SK-MEL-5 (cell line): ENCODE results near the gene PREPL. TPM values are rescaled to one million over a fixed set of nuclear protein-coding genes. Genes with fewer than 3 reads are reported as not detected.
A peak's percentile ranks its signal among the peaks of the same experiment; 100 is the strongest.

Experiments used
- DNase-seq: peaks from one replicate; pipeline ENCODE4 v3.0.0-alpha.2; 2016; ENCODE audit warnings: low read depth, low spot score
- in situ Hi-C: cut with HindIII; loops from 2 replicates; pipeline ENCODE4 v1.10.0; 2016; ENCODE audit warnings: low sequenced_read_pairs, high pct_unique_total_duplicates, low pct_unique_long_range_greater_than_20kb
- total RNA-seq: library from RNA; depleted of rRNA; stranded (reverse); fragments of >200 nt; shearing (Covaris generic); gene quantifications from 2 replicates; pipeline ENCODE4 v1.2.3, GENCODE V29; 2014; rRNA removed

PREPL gene
- total RNA-seq, 1 experiment from 2014 or later, result 72.5 TPM

DNA sequence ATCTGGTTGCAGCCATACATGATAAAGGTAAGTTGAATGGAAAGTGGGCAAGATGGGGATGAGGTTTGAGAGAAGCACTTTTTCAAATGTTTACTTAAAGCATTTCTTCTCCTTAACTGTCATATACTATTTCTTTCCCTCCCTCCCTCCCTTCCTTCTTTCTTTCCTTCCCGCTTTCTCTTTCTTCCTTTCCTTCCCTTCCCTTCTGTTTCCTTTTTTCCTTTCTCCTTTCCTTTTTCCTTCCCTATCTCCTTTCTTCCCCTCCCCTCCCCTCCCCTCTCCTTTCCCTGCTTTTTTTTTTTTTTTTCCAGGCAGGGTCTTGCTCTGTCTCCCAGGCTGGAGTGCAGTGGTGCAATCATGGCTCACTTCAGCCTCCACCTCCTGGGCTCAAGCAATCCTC lies 80.4 kb downstream of the PREPL start:
- in situ Hi-C loops, result no loop called here
- no peak for DNase-seq

DNA sequence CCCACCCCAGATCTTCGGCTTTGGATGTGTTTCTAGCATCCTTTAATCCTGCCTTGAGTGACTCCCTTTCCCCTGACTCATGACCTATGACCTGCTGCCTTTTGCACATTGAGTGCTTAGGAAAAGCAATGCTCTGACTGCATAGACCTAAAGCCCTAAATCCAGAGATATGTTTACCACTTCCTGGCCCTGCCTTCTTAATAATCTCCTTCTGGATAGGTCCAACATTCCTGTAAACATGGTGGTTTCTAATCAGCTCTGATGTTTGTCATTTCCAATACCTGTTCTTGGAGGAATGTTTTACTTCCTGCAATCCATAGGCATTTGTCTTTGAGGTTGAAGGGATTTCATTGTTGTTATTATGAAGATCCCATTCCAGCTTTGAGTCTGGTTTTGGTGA lies 83.8 kb downstream of the PREPL start:
- DNase-seq, result no peak
- in situ Hi-C loops, result no loop called here

DNA sequence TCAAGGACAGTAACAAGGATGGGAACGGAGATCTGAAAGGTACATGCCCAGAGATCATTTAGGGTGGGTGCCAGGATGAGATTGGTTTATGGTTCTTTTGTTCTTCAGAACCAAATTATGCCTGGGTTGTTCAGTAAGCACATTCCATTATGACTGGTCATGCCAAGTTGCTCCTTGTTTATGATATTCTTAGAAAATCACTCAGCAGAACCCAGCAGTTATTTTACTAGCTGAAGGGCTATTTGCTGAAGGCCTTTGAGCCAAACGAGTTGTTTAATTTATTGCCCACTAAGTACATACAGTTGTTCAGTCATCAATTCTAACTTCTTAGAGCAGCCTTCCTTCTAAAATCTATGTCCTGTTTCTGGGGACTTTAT lies 85.4 kb downstream of the PREPL start:
- in situ Hi-C loops, result no loop called here
- DNase-seq, result no peak

DNA sequence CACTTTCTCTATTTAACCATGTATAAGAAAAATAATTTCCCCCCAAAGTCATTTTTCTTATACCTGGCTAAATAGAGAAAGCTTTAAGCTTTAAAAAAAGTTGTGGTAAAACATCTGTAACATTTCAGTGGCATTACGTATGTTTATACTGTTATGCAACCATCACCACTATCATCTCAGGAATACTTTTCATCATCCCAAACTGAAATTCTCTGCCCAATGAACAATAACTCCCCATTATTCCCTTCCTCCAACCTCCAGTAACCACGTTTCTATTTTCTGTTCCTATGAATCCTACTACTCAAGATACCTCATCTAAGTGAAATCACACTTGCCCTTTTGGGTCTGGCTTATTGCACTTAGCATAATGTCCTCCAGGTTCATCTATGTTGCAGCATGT lies 87.7 kb downstream of the PREPL start:
- DNase-seq, result no peak
- in situ Hi-C loops, result no loop called here

DNA sequence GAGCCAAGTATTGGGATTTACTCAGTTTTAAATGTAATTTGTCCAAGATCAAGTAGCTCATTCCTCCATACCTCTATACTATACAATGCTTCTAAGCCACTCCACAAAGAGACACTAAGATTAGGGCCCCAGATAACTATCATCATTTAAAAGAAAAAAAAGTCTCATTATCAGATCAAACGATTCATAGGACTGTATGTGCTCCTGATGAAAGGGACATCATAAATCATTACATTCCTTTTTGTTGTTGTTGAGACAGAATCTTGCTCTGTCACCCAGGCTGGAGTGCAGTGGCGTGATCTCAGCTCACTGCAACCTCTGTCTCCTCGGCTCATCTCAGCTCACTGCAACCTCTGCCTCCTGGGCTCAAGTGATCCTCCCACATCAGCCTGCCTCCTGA lies 88.2 kb downstream of the PREPL start:
- DNase-seq, result no peak
- in situ Hi-C loops, result no loop called here

GRCh38 chr2:44271296-44271695 lies 90.0 kb downstream of the PREPL start:
- in situ Hi-C loops, result no loop called here
- no peak for DNase-seq

GRCh38 chr2:44269831-44270230 lies 91.5 kb downstream of the PREPL start:
- in situ Hi-C loops, result no loop called here
- peak; percentile 89 for DNase-seq

GRCh38 chr2:44267796-44268648 lies 93.3 kb downstream of the PREPL start:
- DNase-seq, result peak; percentile 68
- in situ Hi-C loops, result no loop called here

Other genes starting within 250 kb of the PREPL start
- gene PPM1B, start 192.6 kb downstream of the PREPL start, total RNA-seq, result 25.2 and 30.4 TPM in 2 replicates
- gene SLC3A1, start 86.0 kb downstream of the PREPL start, total RNA-seq, result 0.08 and 0.61 TPM in 2 replicates
- 6.4 and 10.7 TPM in 2 replicates for gene CAMKMT, start 453 bp upstream of the PREPL start, total RNA-seq